GM12891 (cell line): ENCODE results near the gene C3orf20.

ENCODE experiments used
- PAX5 ChIP-seq: IDR thresholded peaks from 2 replicates; pipeline ENCODE4 v1.6.1; 2011; ENCODE audit warnings: low read length, moderate library complexity, mild to moderate bottlenecking; ENCODE audit not compliant: insufficient read depth, severe bottlenecking
- POLR2A ChIP-seq: IDR thresholded peaks from 2 replicates; pipeline ENCODE4 v1.6.1; 2011; ENCODE audit warnings: low read depth, low read length, control low read depth
- SPI1 ChIP-seq: IDR thresholded peaks from 2 replicates; pipeline ENCODE4 v1.6.1; 2011; ENCODE audit warnings: low read depth, low read length, control low read depth

GRCh38 chr3:14812196-14812790, 137.4 kb downstream of the C3orf20 start:
- no peak for TF ChIP-seq POLR2A
- TF ChIP-seq PAX5, result no peak
- TF ChIP-seq SPI1, result no peak
